PC-9 (cell line): ENCODE results near the gene NEK7. TPM values are rescaled to one million over a fixed set of nuclear protein-coding genes. Genes with fewer than 3 reads are reported as not detected.
A peak's percentile ranks its signal among the peaks of the same experiment; 100 is the strongest.

Experiments used
- BruUV-seq: library from RNA; stranded (reverse); fragments of 400-500 nt; replicated peaks from 2 replicates; lab custom pipeline; 2021; lab: Mats Ljungman, UMichigan
- CTCF ChIA-PET: fragments of 300-600 bp; sonication (Branson Sonifier 250); formaldehyde crosslinking; loops from one replicate; lab custom pipeline; 2022; ENCODE audit warnings: antibody characterized with exemption; lab: Charles Lee
- POLR2A ChIA-PET: fragments of 300-600 bp; sonication (Branson Sonifier 250); formaldehyde crosslinking; loops from one replicate; lab custom pipeline; 2022; ENCODE audit warnings: antibody characterized with exemption; ENCODE audit not compliant: unreplicated experiment; lab: Charles Lee
- DNase-seq, 2 experiments: peaks; one replicate each; pipeline versions ENCODE4 v3.0.0 to v3.0.0-alpha.2; 2015 to 2022; ENCODE audit warnings: mixed read lengths in 1 of 2
- H2AFZ ChIP-seq: fragments of 200-600 bp; sonication (generic); 2 replicates; pipeline ENCODE4 v1.8.1; 2017; ENCODE audit warnings: antibody characterized with exemption
- H3F3A ChIP-seq: fragments of 200-600 bp; sonication (generic); 2 replicates; pipeline ENCODE4 v1.8.1; 2017; ENCODE audit warnings: antibody characterized with exemption, mild to moderate bottlenecking, low read depth; ENCODE audit not compliant: insufficient read depth
- H3K27ac ChIP-seq: fragments of 200-600 bp; sonication (generic); 2 replicates; pipeline ENCODE4 v1.6.1; 2016; ENCODE audit warnings: mixed run types
- H3K27me3 ChIP-seq: fragments of 200-600 bp; sonication (generic); 2 replicates; pipeline ENCODE4 v1.6.1; 2016; ENCODE audit warnings: low read depth, mixed run types; ENCODE audit not compliant: insufficient read depth
- H3K36me3 ChIP-seq: fragments of 200-600 bp; sonication (generic); 2 replicates; pipeline ENCODE4 v1.6.1; 2016; ENCODE audit warnings: low read depth, mixed run types
- H3K4me1 ChIP-seq: fragments of 200-600 bp; sonication (generic); replicated peaks from 2 replicates; pipeline ENCODE4 v1.6.1; 2016; ENCODE audit warnings: mixed run types; ENCODE audit not compliant: insufficient read depth
- H3K4me2 ChIP-seq: fragments of 200-600 bp; sonication (generic); 2 replicates; pipeline ENCODE4 v1.6.1; 2017; ENCODE audit warnings: mixed run types
- H3K4me3 ChIP-seq: fragments of 200-600 bp; sonication (generic); 2 replicates; pipeline ENCODE4 v1.6.1; 2016; ENCODE audit warnings: mixed run types
- H3K79me2 ChIP-seq: fragments of 200-600 bp; sonication (generic); 2 replicates; pipeline ENCODE4 v1.6.1; 2017; ENCODE audit warnings: low read depth, mixed run types
- H3K9me2 ChIP-seq: fragments of 200-600 bp; sonication (generic); 2 replicates; pipeline ENCODE4 v1.8.1; 2017; ENCODE audit warnings: mild to moderate bottlenecking; ENCODE audit not compliant: insufficient read depth
- H3K9me3 ChIP-seq: fragments of 200-600 bp; sonication (generic); 2 replicates; pipeline ENCODE4 v1.8.1; 2016; ENCODE audit warnings: low read depth; ENCODE audit not compliant: insufficient read depth
- H4K20me1 ChIP-seq: fragments of 200-600 bp; sonication (generic); 2 replicates; pipeline ENCODE4 v1.8.1; 2017; ENCODE audit not compliant: insufficient read depth
- EZH2 ChIP-seq: fragments of 200-600 bp; sonication (generic); IDR thresholded peaks from 2 replicates; pipeline ENCODE4 v1.8.0; 2017; ENCODE audit warnings: antibody characterized with exemption, low read depth
- intact Hi-C: fragments of 100-400 bp; cut with micrococcal nuclease; formaldehyde crosslinking; loops from one replicate; pipeline ENCODE4 v1.10.0; 2022; ENCODE audit not compliant: unreplicated experiment
- total RNA-seq: library from RNA; stranded (reverse); gene quantifications from 2 replicates; pipeline ENCODE4 v1.2.3, GENCODE V29; 2021
- TF ChIP-seq, protein P1 (sequence below): fragments of 200-600 bp; sonication (generic); conservative IDR thresholded peaks from 2 replicates; pipeline ENCODE4 v1.6.1; 2017; ENCODE audit warnings: mixed run types, antibody characterized with exemption, mild to moderate bottlenecking, moderate library complexity

The NEK7 gene
- total RNA-seq, 1 experiment from 2014 or later, result 67.4 TPM

DNA sequence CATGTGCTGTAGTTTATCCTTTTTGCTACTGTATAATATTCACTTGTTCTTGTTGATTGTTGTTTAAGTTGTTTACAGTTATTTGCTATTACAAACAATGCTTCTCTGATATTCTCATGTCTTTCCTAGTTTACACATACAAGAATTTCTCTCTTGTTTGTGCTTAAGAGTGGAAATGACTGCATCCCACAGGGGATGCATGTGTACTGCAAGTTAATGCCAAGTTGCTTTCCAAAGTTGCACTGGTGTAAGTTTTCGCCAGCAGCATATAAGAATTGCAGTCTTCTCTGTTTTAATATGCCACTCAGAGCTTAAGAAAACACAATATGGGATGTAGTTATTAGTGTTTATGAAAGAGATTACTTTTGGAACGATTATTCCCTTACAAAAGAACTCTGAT, 97.7 kb downstream of the NEK7 start:
- POLR2A ChIA-PET, result no interaction called here
- H4K20me1 ChIP-seq, result no peaks in the 10 kb centered on the region

DNA sequence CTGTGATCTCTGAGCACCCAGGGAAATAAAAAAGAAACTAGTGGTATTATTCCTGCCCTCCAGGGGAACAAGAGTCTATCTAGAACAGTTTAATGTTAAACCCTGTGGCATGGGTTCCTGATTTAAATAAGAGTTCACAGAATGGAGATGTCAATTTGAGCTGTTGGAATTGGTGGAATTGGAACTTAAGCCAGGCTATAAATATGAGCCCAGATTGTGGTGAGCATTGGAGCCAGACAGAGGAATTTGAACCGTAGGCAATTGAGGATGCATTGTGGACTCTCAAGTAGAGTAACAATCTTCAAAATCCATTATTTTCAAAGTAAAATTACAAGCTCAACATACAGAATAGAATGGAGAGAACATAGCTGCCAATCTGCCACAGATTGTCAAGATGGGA, 98.2 kb downstream of the NEK7 start:
- H3K9me2 ChIP-seq, result no peaks in the 10 kb centered on the region
- no peaks in the 10 kb centered on the region for H3K27me3 ChIP-seq
- H2AFZ ChIP-seq, result no peak overlapping the region
- no peak overlapping the region for H3K4me3 ChIP-seq
- no peaks in the 10 kb centered on the region for H3K4me1 ChIP-seq
- no peaks in the 10 kb centered on the region for H3K9me3 ChIP-seq
- no peaks in the 10 kb centered on the region for H3K36me3 ChIP-seq
- no peaks in the 10 kb centered on the region for H4K20me1 ChIP-seq
- no peak overlapping the region for H3K27ac ChIP-seq
- no peak for DNase-seq
- BruUV-seq, result TSS peak; percentile 19
- no peaks in the 10 kb centered on the region for H3K79me2 ChIP-seq
- POLR2A ChIA-PET, result no interaction called here
- TF ChIP-seq, protein P1, sequence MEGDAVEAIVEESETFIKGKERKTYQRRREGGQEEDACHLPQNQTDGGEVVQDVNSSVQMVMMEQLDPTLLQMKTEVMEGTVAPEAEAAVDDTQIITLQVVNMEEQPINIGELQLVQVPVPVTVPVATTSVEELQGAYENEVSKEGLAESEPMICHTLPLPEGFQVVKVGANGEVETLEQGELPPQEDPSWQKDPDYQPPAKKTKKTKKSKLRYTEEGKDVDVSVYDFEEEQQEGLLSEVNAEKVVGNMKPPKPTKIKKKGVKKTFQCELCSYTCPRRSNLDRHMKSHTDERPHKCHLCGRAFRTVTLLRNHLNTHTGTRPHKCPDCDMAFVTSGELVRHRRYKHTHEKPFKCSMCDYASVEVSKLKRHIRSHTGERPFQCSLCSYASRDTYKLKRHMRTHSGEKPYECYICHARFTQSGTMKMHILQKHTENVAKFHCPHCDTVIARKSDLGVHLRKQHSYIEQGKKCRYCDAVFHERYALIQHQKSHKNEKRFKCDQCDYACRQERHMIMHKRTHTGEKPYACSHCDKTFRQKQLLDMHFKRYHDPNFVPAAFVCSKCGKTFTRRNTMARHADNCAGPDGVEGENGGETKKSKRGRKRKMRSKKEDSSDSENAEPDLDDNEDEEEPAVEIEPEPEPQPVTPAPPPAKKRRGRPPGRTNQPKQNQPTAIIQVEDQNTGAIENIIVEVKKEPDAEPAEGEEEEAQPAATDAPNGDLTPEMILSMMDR, result no peak
- TF ChIP-seq EZH2, result no peak
- H3K4me2 ChIP-seq, result no peak overlapping the region
- intact Hi-C loops, result no loop called here
- CTCF ChIA-PET, result interaction anchor here (0.7 kb wide), 1 partner anchor 44 kb away, joined by 3 read pairs; no protein-coding TSS in a partner anchor
- no peaks in the 10 kb centered on the region for H3F3A ChIP-seq

More for the DNA sequence above, 97.7 kb downstream of the NEK7 start:
- no peak overlapping the region for H3K27ac ChIP-seq
- intact Hi-C loops, result no loop called here
- CTCF ChIA-PET, result interaction anchor here (0.7 kb wide), 1 partner anchor 44 kb away, joined by 3 read pairs; no protein-coding TSS in a partner anchor
- no peak overlapping the region for H2AFZ ChIP-seq
- H3K4me3 ChIP-seq, result no peak overlapping the region
- no peak for DNase-seq
- H3K9me2 ChIP-seq, result no peaks in the 10 kb centered on the region
- H3K9me3 ChIP-seq, result no peaks in the 10 kb centered on the region
- no peaks in the 10 kb centered on the region for H3K4me1 ChIP-seq
- no peaks in the 10 kb centered on the region for H3F3A ChIP-seq
- H3K4me2 ChIP-seq, result no peak overlapping the region
- no peak for TF ChIP-seq EZH2
- TF ChIP-seq, protein P1, result no peak
- no peaks in the 10 kb centered on the region for H3K27me3 ChIP-seq
- no peaks in the 10 kb centered on the region for H3K79me2 ChIP-seq
- BruUV-seq, result no TSS peak
- H3K36me3 ChIP-seq, result no peaks in the 10 kb centered on the region

DNA sequence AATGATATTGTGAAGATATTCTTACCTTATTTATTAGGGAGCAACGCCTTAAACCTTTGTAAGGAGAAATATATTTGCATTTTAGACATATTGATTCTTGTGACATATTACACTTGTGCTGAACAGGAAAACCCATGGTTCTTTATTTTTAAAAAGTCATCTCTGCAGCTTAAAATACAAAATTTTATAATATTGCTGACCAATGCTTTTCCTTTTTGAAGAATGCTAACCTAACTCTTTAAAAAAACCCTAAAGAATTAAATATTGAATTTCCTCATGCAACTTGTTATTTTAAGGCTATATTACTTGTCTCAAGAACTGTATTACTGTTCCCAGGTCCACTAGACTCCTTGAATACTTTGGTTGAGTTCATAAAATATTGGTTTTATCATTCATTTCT, 99.0 kb downstream of the NEK7 start:
- no TSS peak for BruUV-seq

More for the DNA sequence above, 99.0 kb downstream of the NEK7 start:
- H3F3A ChIP-seq, result no peaks in the 10 kb centered on the region
- no peaks in the 10 kb centered on the region for H4K20me1 ChIP-seq
- no peaks in the 10 kb centered on the region for H3K27me3 ChIP-seq
- H3K9me2 ChIP-seq, result no peaks in the 10 kb centered on the region
- H3K4me2 ChIP-seq, result no peak overlapping the region
- TF ChIP-seq, protein P1, result no peak
- no peak overlapping the region for H3K4me3 ChIP-seq
- DNase-seq, result no peak
- CTCF ChIA-PET, result no interaction called here
- H2AFZ ChIP-seq, result no peak overlapping the region
- H3K27ac ChIP-seq, result no peak overlapping the region
- no peaks in the 10 kb centered on the region for H3K9me3 ChIP-seq
- no peaks in the 10 kb centered on the region for H3K36me3 ChIP-seq
- H3K79me2 ChIP-seq, result no peaks in the 10 kb centered on the region
- intact Hi-C loops, result no loop called here
- POLR2A ChIA-PET, result no interaction called here
- no peaks in the 10 kb centered on the region for H3K4me1 ChIP-seq
